ENCODE measurements around the gene DNAL4.

DNAL4 gene

DNA sequence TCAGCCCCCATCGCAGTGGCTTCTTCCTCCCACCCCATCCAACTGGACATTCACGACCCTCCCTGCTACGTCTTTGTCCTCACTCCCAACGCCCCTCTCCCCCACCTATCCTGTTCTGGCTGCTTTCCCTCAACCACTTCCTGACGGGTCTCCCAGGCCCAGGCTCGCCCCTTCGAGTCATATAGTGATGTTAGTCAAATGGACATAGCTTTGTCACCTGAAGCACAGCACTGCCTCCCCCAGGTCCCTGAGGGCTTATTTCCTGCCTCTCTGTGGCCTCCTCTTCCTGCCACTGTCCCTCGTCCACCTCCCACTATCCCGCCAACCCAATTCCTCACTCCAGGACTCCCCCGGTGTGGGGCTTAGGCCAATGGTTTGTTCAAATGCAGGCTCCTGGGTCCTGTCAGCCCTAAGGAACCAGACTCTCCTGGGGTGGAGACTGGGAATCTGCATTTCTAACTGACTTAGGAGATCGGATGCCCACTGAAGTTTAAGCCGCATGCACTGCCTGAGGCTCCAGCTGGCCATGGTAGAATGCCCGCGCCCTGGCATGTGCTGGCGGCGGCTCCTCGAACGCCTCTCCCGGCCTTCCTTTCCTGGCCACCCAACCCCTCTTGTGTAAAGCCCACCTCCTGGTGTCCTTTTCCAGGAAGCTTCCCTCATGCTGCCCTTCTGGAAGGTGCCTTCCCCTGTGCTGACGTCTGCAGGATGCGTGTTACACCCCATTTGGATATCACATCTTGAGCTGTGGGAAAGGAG is 56.5 kb downstream of the DNAL4 start:
- TF ChIP-seq, protein P1, sequence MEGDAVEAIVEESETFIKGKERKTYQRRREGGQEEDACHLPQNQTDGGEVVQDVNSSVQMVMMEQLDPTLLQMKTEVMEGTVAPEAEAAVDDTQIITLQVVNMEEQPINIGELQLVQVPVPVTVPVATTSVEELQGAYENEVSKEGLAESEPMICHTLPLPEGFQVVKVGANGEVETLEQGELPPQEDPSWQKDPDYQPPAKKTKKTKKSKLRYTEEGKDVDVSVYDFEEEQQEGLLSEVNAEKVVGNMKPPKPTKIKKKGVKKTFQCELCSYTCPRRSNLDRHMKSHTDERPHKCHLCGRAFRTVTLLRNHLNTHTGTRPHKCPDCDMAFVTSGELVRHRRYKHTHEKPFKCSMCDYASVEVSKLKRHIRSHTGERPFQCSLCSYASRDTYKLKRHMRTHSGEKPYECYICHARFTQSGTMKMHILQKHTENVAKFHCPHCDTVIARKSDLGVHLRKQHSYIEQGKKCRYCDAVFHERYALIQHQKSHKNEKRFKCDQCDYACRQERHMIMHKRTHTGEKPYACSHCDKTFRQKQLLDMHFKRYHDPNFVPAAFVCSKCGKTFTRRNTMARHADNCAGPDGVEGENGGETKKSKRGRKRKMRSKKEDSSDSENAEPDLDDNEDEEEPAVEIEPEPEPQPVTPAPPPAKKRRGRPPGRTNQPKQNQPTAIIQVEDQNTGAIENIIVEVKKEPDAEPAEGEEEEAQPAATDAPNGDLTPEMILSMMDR (conservative IDR thresholded peaks at IDR 0.05; ENCODE audit: low read depth, low read length): no peak

DNA sequence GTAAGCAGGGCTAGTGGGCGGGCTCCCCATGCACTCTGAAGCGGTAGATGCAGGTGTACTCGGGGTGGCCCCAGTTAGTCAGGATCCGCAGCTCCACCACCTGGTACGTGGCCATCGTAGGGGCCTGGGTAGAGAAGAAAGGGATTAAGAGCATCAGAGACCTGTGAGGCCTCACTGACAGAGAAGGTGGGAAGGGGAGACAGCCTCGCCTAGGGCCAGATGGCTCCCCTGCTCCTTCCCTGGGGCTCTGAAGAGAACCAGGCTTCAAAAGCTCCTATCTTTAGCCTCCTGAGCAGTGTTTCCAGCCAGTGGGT is 57.7 kb downstream of the DNAL4 start:
- DNase-seq (ENCODE audit: low read depth): no peak
- H3K4me3 ChIP-seq (ENCODE audit: low read length): no peak overlapping the region
- TF ChIP-seq, protein P1 (conservative IDR thresholded peaks at IDR 0.05; ENCODE audit: low read depth, low read length): no peak

More for the DNA sequence above, 56.5 kb downstream of the DNAL4 start:
- no peak overlapping the region for H3K4me3 ChIP-seq (ENCODE audit: low read length)
- DNase-seq (ENCODE audit: low read depth): no peak

DNA sequence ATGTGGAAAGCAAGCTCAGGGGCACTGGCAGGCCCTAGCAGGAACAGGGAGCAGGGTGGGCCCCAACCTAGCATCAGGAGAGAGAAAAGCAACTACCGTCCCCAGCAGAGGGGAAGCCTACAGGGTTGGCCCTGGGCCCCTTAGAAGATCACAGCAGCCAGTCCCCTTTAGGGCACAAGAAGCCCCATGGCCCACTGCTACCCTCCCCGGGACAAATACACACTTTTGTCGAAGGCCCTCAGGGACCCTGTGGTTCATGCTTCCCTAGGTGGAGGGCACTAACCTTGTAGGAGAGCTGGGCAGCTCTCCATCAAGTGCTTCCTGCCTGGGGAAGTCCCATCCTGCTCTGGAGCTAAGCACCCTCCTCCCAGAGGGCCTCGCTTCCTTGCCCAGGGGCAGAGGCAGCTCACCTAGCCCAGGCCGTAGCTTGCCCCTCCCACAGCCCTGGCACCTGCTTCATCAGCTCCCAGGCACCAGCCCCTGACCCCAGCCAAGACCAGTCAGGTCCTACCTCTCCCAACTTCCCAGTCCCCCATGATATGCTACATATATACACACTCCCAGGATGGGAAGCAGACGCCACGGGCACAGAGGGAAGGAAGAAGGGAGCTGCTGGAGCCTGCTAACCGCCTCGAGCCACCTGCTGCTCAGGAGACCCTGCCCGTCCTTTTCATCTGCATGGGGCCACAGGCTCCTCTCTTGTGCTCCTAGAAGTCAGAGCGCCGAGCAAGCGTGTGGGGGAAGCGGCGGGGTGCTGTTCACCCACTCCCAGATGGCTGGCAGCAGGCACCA is 58.3 kb downstream of the DNAL4 start:
- no peak overlapping the region for H3K4me3 ChIP-seq (ENCODE audit: low read length)
- DNase-seq (ENCODE audit: low read depth): no peak
- TF ChIP-seq, protein P1 (conservative IDR thresholded peaks at IDR 0.05; ENCODE audit: low read depth, low read length): no peak

DNA sequence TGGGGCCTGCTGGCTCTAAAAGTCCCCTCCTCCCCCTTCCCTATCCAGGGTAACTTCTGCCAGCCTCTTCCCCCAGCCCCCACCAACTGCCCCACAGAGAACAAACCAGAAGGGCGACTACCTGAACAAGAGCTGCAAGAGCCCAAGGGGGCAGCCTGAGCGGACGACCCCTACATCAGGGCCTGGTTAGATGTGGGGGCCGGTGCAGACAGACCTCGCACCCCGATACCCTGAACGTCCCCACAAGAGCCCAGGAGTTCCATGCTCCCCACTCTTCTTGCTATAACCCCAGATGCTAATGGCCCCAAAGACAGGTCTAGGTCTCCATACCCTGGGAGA is 58.8 kb downstream of the DNAL4 start:
- TF ChIP-seq, protein P1 (conservative IDR thresholded peaks at IDR 0.05; ENCODE audit: low read depth, low read length): no peak
- no peak overlapping the region for H3K4me3 ChIP-seq (ENCODE audit: low read length)
- no peak for DNase-seq (ENCODE audit: low read depth)

DNA sequence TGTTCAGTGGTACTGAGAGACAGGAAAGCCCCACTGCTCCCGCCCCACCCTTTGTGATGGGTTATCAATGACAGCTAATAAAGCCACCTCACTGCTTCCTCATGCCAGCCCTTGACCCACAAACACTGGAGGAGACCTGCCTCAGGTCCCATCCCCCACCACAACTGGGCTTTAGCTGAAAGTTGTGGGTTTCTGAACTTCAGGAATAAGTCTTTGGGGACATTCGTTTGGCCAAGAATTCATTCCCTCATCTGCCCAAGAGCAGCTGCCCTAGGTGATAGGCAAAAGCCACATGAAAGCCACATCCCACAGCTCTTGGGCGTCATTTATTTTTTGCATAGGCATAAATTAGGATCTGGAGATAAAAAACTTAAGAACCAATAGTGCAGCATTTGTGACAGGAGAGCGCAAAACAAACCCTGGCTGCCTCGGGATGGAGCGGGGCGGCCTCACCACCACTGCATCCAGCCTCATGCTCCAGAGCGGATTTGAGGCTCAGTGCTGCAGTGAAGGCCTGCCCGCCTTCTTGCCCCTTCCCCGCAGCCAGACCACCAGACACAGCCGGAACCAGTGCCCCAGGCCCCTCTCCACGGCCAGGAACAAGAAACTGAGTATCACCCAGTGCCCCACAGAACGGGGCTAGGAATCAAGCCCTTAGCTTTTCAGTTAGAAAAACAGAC is 59.4 kb downstream of the DNAL4 start:
- no peak for DNase-seq (ENCODE audit: low read depth)
- TF ChIP-seq, protein P1 (conservative IDR thresholded peaks at IDR 0.05; ENCODE audit: low read depth, low read length): no peak
- no peak overlapping the region for H3K4me3 ChIP-seq (ENCODE audit: low read length)

DNA sequence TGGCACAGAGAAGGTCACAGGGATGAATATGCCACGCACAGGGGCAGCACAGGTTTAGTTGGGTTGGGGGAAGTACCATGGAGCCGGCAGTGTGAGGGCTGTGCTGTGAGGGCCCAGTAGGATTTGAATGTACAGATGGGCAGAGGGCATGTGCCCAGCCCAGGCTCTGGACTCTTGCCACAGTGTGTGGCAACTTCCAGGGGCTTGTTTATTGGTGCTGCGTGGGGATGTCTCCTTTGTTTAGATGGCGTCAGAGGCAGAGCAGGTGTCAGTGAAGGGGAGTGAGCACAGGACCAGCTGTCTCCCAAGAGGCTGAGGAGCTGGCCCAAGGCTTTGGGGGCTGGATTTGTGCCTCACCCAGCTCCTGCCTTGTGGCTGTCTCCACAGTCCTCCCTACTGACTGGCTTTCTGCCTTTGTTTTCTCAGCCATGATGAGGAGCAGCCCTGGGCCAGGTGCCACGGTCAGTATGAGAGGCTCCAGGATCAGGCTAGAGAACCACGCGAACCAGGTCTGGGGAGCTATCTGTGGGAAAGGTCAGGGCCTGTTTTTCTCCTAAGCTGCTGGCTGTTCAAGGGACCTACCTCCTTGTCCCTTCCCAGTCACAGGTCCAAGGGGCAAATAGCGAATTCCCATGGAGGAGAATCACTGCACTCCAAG is 60.1 kb downstream of the DNAL4 start:
- H3K4me3 ChIP-seq (ENCODE audit: low read length): no peak overlapping the region
- TF ChIP-seq, protein P1 (conservative IDR thresholded peaks at IDR 0.05; ENCODE audit: low read depth, low read length): no peak
- peak; percentile 90 for DNase-seq (ENCODE audit: low read depth)
